ENCODE measurements around the gene CTTN.

DNA sequence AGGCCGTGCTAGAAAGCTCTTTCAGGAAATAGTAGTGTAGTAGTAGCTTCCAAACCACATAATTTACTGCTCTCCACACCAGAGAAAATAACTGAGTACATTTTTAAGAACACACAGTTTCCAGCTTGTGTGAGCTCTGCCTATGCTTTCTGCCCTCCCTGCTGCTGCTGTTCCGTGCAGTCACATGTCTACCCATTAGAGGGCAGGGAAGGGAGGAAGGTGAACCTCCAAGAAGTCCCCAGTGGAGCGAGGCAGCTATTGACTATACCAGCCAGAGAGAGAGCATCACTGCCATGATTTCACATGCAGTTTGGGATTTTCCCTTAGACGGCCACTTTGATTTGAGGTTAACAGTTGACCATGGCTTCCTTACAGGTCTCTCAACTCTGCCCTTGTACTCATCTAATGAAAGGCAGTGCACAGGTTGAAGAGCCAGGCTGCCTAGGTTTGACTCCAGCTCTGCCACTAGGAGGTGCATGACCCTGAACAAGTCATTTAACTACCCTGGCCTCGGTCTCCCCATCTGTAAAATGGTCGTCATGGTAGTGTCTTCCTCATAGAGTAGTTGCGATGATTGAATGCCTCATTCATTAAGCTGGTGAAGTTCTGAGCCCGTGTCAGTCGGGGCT lies 19.7 kb upstream of the CTTN start:
- TF ChIP-seq, protein P1, sequence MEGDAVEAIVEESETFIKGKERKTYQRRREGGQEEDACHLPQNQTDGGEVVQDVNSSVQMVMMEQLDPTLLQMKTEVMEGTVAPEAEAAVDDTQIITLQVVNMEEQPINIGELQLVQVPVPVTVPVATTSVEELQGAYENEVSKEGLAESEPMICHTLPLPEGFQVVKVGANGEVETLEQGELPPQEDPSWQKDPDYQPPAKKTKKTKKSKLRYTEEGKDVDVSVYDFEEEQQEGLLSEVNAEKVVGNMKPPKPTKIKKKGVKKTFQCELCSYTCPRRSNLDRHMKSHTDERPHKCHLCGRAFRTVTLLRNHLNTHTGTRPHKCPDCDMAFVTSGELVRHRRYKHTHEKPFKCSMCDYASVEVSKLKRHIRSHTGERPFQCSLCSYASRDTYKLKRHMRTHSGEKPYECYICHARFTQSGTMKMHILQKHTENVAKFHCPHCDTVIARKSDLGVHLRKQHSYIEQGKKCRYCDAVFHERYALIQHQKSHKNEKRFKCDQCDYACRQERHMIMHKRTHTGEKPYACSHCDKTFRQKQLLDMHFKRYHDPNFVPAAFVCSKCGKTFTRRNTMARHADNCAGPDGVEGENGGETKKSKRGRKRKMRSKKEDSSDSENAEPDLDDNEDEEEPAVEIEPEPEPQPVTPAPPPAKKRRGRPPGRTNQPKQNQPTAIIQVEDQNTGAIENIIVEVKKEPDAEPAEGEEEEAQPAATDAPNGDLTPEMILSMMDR (IDR thresholded peaks at IDR 0.05): no peak
- no peak for TF ChIP-seq POLR2A (IDR thresholded peaks at IDR 0.05)

All from Peyer's patch (tissue), 4 donors.